HG03575 (cell line): ENCODE data around the gene PI4KA.
"Not testable (repeated sequence)": the region's sequence is repeated elsewhere in the genome, so short reads cannot be mapped to it uniquely, and the experiment has no call there.

ENCODE experiments used
- ATAC-seq: cut with Tn5 transposase; IDR thresholded peaks from one replicate; pipeline ENCODE4 v1.9.1; 2021; ENCODE audit not compliant: unreplicated experiment, insufficient number of reproducible peaks, low FRiP score; ENCODE audit errors: extremely low read depth

PI4KA gene

DNA sequence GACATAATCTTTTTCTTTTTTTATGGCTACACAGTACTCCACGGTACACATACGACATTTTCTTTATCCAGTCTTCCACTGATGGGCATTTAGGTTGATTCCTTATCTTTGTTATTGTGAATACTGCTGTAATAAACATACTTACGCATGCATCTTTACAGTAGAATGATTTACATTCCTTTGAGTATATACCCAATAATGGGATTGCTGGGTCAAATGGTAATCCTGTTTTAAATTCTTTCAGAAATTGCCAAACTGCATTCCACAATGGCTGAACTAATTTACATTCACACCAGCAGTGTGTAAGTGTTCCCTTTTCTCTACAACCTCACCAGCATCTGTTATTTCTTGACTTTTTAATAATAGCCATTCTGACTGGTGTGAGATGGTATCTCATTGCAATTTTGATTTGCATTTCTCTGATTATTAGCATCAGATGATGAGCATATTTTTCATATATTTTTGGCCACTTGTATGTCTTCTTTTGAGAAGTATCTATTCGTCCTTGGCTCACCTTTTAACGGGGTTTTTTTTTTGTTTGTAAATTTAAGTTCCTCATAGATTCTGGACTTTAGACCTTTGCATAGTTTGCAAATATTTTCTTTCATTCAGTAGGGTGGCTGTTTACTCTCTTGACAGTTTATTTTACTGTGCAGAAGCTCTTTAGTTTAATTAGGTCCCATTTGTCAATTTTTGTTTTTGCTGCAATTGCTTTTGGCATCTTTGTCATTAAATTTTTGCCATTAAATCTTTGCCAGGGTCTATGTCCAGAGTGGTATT is 32.0 kb downstream of the PI4KA start:
- ATAC-seq: not testable (repeated sequence)

DNA sequence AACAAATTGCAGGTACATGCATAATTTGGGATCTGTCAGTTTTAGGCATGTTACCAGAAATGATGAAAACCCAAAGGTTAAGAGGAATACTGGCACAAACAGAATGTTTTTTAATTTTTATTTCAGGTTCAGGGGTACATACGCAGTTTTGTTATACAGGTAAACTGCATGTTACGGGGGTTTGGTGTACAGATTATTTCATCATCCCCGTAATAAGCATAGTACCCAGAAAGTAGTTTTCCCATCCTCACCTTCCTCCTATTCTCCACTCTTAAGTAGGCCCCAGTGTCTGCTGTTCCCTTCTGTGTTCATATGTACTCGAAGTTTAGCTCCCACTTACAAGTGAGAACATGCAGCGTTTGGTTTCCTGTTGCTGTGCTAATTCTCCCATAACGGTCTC is 33.0 kb downstream of the PI4KA start:
- no peak for ATAC-seq

- ATAC-seq: not testable (repeated sequence)
Measured at GRCh38 chr22:20825216-20825615, 33.4 kb downstream of the PI4KA start.

DNA sequence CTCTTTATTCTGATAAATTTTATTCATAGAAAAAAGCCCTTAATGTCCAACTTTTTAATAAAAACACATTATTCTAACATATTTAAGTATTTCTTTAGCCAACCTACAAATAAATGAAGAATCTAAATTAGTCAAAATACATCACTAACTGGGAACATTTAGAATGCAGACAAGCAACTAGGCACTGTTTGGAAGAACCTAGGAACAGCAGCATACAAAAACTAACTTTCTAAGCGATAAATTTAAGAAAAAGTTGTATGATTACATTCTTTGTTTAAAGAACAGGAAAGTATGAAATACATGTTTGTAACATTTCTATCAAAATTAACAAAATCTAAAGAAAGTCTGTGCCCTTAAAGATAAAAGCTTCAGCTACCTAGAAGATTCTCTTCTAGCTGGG is 35.3 kb downstream of the PI4KA start:
- no peak for ATAC-seq

DNA sequence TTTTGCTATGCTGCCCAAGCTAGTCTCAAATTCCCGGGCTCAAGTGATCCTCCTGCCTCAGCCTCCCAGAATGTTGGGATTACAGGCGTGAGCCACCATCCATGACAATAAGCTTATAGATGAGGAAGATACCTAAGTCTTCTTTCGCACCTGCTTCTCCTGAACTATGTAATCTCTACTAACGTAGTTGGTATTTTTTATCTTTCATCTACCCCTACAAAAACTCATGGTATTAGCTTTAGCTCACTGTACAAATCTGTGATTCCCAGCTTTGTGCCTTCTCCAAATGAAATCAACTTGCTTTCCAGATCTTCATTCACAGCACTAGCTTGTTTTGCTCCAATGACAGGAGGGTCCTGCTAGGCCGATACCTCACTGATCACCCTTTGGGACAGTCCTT is 36.4 kb downstream of the PI4KA start:
- no peak for ATAC-seq

- not testable (repeated sequence) for ATAC-seq
Measured at GRCh38 chr22:20821717-20822239, 36.8 kb downstream of the PI4KA start.

- no peak for ATAC-seq
Measured at GRCh38 chr22:20819471-20819870, 39.1 kb downstream of the PI4KA start.

- ATAC-seq: no peak
Measured at GRCh38 chr22:20818471-20818870, 40.1 kb downstream of the PI4KA start.

DNA sequence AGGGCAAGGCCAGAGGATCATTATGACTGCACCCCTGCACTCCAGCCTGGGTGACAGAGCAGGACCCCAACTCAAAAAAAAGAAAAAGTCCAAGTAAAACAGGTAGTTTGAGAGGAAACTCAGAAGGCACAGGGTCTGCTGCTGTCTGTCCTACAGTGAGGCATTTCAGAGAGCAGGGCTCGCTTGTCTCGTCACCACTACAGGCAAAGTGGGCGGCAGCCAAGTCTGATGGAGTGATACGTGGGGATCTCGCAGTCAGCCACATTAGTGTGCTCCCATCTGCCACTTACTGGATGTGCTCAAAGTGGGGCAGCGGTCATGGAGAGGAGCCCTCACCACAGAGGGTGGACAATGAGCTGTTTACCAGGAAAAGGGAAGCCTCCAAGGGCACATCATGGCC is 42.1 kb downstream of the PI4KA start:
- no peak for ATAC-seq

- no peak for ATAC-seq
Measured at GRCh38 chr22:20815477-20816050, 43.0 kb downstream of the PI4KA start.

DNA sequence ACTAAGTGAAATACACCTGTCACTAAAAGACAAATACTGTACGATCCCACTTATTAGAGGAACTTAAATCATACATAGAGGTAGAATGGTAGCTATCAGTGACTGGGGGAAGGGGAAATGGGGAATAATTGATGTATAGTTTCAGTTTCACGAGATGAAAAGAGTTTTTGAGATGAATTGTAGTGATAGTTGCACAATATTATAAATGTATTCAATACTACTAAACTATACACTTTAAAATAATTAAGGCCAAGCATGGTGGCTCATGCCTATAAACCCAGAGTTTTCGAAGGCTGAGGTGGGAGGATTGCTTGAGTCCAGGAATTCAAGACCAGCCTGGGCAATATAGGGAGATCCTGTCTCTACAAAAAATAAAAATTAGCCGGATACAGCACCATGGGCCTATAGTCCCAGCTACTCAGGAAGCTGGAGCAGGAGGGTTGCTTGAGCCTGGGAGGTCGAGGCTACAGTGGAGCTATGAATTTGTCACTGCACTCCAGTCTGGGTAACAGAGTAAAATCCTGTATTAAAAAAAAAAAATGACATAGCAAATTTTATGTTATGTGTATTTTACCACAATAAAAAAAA is 44.3 kb downstream of the PI4KA start:
- no peak for ATAC-seq

GRCh38 chr22:20813056-20813455 is 45.6 kb downstream of the PI4KA start:
- ATAC-seq: no peak

DNA sequence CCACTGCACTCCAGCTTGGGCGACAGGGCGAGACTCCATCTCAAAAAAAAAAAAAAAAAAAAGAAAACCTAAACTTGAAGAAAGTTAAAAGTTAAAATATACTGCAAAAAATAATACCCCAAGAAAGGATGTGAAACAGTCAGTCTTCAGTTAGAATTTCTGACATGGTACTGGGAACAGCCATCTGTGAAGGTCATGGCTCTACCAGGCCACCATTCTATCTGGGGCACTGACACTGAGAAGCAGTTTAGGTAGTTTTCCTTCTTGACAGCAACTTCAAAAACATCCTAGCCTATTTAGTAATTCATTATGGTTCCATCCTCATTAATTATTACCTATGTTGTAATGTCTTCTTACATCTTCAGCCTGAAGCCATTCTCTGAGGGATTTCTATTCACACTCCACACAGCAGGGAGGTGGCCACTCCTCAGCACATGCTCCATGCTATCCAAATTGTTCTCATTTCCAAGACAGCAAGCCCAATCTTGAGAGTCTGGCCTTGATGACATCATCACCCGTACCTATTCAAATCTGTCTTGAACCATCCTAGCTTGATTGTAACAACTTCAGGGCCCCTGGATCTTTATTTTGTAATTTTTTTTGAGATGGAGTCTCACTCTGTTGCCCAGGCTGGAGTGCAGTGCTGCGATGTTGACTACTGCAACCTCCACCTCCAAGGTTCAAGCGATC is 46.5 kb downstream of the PI4KA start:
- ATAC-seq: no peak

GRCh38 chr22:20811171-20811570 is 47.4 kb downstream of the PI4KA start:
- ATAC-seq: no peak

DNA sequence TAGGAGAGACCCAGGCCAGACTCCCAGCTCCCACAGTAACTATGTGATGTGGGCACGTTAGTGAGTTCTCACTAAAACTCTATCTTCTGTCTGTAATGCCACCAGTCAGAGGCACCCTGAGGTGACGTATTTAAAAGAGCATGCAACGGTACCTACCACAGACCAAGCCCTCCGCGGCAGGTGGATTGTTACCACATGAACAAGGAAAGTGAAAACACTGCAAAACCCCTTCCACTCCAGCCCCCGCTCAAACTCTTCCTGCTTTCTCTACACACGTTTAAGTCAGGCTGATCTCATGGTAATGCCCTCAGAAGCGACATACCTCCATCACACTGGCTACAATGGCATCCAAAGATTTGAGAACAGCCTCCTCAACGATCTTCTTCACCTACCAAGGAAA is 48.0 kb downstream of the PI4KA start:
- no peak for ATAC-seq

DNA sequence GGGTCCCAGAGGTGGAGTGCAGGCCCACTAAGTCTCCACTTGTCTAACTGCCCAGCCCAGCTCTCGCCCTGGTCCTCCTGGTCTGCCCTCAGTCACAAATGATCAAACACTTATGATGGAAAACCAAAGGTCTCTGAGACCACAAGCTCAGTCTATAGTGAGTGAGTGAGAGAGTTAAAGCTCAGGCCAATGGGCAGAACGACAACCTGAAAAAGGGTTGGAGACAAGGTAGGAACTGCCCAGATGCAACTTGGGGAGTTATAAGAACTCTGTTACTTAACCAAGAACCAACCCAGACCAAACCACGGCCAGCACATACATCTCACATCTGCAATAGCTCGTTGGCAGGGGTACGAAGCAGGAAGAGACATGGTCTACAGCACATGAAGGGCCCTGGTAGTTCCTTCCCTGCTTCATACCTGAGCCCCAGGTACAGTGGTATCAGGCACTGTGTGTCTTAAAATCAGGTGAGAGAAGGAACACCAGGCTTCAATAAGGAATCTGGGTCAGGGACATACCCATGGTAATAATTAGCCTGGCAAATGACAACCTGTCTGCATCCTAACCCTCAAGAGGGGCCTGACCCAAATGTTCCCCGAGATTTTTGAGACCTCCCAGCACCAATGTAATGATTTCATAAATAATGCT is 48.9 kb downstream of the PI4KA start:
- no peak for ATAC-seq

GRCh38 chr22:20808844-20809243 is 49.8 kb downstream of the PI4KA start:
- no peak for ATAC-seq

DNA sequence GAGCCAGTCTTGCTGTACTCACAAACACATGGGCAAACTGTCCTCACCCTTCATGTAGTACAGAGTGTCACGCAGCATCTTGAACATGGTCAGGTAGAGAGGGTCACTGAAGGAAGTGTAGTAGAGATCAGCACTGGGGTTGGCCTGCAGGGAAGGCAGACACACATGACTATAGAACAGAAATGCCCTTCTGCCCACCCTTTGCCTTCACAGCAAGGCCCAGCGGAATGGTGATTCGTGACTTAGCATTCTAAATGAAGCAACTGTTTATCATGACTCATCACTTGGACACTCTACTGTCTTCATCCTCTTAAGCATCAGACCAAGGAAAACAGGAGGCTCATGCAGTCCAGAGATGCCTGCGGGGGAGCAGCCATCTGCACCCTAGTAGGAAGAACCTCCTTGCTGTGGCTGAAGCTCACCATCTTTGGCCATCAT is 51.3 kb downstream of the PI4KA start:
- ATAC-seq: no peak

- no peak for ATAC-seq
Measured at GRCh38 chr22:20805972-20806471, 52.6 kb downstream of the PI4KA start.
